ENCODE results near the gene CEP192.
"Not testable (repeated sequence)": the region's sequence is repeated elsewhere in the genome, so short reads cannot be mapped to it uniquely, and the experiment has no call there.

CEP192 gene

DNA sequence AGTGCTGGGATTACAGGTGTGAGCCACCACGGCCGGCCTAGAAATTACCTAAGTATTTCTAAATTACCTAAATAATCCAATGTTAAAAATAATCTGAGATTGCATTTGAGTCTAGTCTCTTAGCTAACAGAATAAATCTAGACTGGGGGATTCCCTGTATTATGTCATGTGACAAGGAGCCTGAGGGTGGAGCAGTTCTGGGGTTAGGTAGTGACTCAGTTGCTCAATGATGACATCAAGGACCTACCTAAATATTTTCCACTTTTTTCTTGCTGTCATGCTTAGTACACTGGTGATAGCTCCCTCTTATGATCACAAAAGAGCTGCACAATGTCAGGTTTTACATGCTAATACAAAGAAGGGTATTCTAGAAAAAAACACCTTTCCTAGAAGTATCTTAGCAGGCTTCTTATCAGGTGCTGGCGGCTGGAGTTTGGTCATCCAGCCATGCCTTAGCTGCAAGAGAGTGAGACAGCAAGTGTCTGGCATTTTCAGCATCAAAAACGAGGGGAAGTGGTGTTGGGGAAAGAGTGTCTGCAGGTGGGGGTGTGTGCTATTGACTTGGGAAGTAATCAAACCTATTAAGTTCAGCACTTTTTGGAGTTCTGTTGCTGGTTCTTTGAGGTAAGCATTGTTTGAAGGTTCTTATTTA, 17.5 kb upstream of the CEP192 start:
- H3K27ac Mint-ChIP-seq: no peak overlapping the region
- no peaks in the 10 kb centered on the region for H3K9me3 Mint-ChIP-seq
- no peaks in the 10 kb centered on the region for H3K27me3 Mint-ChIP-seq (ENCODE audit: low read depth)
- DNase-seq (ENCODE audit: low spot score): no peak
- peaks cover 40% of the 10 kb centered on the region for H3K36me3 Mint-ChIP-seq (ENCODE audit: low read depth)
- H3K4me1 Mint-ChIP-seq (ENCODE audit: low read depth): peaks cover 3% of the 10 kb centered on the region
- no peak overlapping the region for H3K4me3 Mint-ChIP-seq

DNA sequence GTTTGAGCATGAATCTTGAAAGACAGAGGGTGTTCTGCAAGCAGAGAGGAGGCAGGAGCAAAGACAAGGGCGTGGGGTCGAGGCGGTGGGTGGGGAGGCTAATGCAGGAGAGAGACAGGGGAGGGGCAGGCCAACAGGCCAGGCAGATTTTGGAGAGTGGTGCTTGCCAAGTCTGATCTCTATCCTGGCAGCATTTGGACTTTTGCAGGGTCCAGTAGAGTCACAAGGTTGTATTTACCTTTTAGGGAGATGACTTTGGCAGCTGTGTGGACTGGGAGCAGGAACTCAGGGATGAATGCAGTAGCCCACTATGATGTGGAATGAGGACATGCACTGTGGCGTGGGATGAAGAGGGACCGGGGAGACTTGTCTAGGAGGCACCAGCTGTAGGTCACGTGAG, 15.7 kb upstream of the CEP192 start:
- no peaks in the 10 kb centered on the region for H3K9me3 Mint-ChIP-seq
- H3K4me3 Mint-ChIP-seq: no peak overlapping the region
- H3K27ac Mint-ChIP-seq: no peak overlapping the region
- DNase-seq (ENCODE audit: low spot score): no peak
- H3K36me3 Mint-ChIP-seq (ENCODE audit: low read depth): peaks cover 35% of the 10 kb centered on the region
- no peaks in the 10 kb centered on the region for H3K27me3 Mint-ChIP-seq (ENCODE audit: low read depth)
- H3K4me1 Mint-ChIP-seq (ENCODE audit: low read depth): no peaks in the 10 kb centered on the region

DNA sequence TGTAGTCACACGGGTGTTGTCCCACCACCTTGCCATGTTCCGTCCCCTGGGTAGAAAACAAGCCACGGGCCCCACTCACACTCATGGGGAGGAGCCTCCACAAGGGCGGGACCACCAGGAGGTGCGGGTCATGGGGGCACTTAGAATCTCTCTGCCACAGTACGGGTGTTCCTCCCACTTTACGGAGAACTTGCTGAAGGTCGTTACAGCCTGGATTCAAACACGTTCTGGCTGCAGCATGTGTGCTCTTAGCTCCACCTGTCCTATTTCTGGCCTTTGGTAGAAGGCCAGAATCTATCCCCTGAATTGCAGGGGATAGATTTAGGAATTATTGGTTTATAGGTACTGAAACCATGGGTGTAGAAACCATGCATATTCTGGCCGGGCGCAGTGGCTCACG, 14.9 kb upstream of the CEP192 start:
- H3K27ac Mint-ChIP-seq: no peak overlapping the region
- no peaks in the 10 kb centered on the region for H3K9me3 Mint-ChIP-seq
- no peaks in the 10 kb centered on the region for H3K27me3 Mint-ChIP-seq (ENCODE audit: low read depth)
- peaks cover 31% of the 10 kb centered on the region for H3K36me3 Mint-ChIP-seq (ENCODE audit: low read depth)
- H3K4me1 Mint-ChIP-seq (ENCODE audit: low read depth): no peaks in the 10 kb centered on the region
- no peak for DNase-seq (ENCODE audit: low spot score)
- H3K4me3 Mint-ChIP-seq: no peak overlapping the region

DNA sequence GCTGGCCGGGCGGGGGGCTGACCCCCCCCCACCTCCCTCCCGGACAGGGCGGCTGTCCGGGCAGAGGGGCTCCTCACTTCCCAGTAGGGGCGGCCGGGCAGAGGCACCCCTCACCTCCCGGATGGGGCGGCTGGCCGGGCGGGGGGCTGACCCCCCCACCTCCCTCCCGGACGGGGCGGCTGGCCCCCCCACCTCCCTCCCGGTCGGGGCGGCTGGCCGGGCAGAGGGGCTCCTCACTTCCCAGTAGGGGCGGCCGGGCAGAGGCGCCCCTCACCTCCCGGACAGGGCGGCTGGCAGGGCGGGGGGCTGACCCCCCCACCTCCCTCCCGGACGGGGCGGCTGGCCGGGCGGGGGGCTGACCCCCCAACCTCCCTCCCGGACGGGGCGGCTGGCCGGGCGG, 11.1 kb upstream of the CEP192 start:
- not testable (repeated sequence) for DNase-seq (ENCODE audit: low spot score); H3K27ac Mint-ChIP-seq; H3K4me3 Mint-ChIP-seq; H3K27me3 Mint-ChIP-seq (ENCODE audit: low read depth); H3K4me1 Mint-ChIP-seq (ENCODE audit: low read depth); H3K9me3 Mint-ChIP-seq
- H3K36me3 Mint-ChIP-seq (ENCODE audit: low read depth): peaks cover 28% of the 10 kb centered on the region

DNA sequence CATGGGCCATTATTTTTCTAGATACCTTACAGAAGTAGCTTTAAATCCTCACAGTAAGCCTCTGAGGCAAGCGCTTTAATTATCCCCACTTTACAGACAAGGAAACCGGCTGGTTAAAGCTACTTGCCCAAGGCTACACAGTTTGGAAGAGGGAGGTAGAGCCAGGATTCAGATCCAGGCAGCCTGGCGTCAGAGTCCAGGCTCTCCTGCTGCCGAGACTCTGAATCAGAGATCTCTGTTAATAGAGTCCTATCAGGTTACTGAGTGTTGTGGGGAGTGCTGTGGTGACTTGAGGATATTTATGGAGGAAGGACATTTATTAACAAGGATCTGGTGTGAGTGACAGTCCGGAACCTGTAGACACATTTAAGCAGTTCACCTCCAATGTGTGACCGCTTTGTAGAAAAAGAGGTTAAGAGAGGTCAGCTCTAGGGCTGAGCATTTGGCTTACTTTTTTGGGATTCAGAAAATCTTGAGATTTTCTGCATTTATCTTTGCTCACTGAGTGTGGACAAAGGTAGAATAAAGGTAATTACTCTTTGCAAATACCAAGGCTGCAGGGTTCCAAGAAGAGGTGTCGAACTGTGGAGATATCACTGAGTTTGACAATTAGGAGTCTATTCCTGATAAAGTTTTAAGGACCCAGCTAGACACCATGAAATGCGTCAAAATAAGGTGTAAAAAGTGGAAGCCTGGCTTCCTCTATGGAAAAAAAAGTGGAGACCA, 1.6 kb upstream of the CEP192 start:
- Mint-ChIP-seq H3K4me3 (peak overlapping the region; percentile 98), H3K36me3 (ENCODE audit: low read depth) (peaks cover 20% of the 10 kb centered on the region), H3K4me1 (ENCODE audit: low read depth) (peaks cover 26% of the 10 kb centered on the region), H3K27ac (peak overlapping the region; percentile 91), H3K9me3 (no peaks in the 10 kb centered on the region), H3K27me3 (ENCODE audit: low read depth) (no peaks in the 10 kb centered on the region)
- DNase-seq (ENCODE audit: low spot score): no peak

DNA sequence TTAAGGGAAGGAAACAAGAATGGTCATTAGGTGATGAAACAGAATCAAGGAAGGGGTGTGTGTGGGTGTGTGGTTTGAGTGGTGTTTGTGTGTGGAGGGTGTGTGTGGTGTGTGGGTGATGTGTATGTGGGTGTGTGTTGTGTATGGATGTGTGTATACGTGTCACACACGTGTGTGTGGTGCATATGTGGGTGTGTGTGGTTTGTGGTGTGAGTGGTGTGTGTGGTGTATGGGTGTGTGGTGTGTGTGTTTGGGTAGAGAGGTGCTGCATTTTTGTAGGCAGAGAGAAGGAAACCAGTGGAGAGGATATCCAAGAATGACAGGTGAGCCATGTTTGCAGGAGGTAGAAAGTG, 1.1 kb upstream of the CEP192 start:
- Mint-ChIP-seq H3K27ac (peak overlapping the region; percentile 91), H3K4me1 (ENCODE audit: low read depth) (peaks cover 26% of the 10 kb centered on the region), H3K4me3 (peak overlapping the region; percentile 98), H3K36me3 (ENCODE audit: low read depth) (peaks cover 18% of the 10 kb centered on the region), H3K9me3 (no peaks in the 10 kb centered on the region), H3K27me3 (ENCODE audit: low read depth) (no peaks in the 10 kb centered on the region)
- peak; percentile 67 for DNase-seq (ENCODE audit: low spot score)

DNA sequence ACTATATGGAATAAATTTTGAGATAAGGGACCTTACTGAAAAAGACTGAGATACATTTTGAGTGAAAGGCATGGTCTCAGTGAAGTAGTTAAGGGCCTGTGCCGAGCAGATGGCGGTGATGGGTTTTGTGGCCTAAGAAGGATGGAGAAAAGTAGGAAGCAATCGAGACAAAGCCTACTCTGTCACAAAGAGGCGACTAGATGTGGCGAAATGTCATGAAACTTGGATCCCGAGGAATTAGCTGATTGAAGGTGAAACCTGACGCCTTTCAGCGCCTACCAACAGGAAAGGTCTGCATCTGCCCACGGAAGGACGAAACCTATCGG, 558 bp upstream of the CEP192 start:
- peaks cover 15% of the 10 kb centered on the region for H3K36me3 Mint-ChIP-seq (ENCODE audit: low read depth)
- no peak for DNase-seq (ENCODE audit: low spot score)
- H3K27me3 Mint-ChIP-seq (ENCODE audit: low read depth): no peaks in the 10 kb centered on the region

DNA sequence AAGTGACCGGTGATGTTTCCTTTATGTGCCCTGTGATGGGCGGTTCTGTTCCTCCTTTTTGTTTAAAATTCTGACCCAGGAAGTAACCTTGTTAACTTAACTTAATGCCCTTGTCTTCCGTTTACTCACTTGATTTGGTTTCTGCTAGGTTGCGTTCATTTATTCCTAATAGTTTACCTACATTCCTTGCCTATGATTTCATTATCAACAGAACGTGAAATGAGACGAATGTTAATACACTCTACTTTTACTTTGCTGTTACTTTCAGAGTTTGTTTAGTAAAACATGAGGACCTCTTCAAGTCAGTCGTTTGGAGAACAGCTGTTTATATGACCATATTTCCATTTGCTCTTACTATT, 638 bp downstream of the CEP192 start:
- no peaks in the 10 kb centered on the region for H3K27me3 Mint-ChIP-seq (ENCODE audit: low read depth)
- peak overlapping the region; percentile 98 for H3K4me3 Mint-ChIP-seq
- no peaks in the 10 kb centered on the region for H3K9me3 Mint-ChIP-seq
- peaks cover 13% of the 10 kb centered on the region for H3K36me3 Mint-ChIP-seq (ENCODE audit: low read depth)
- H3K27ac Mint-ChIP-seq: peak overlapping the region; percentile 91
- H3K4me1 Mint-ChIP-seq (ENCODE audit: low read depth): peaks cover 26% of the 10 kb centered on the region
- DNase-seq (ENCODE audit: low spot score): no peak

More for the DNA sequence above, 558 bp upstream of the CEP192 start:
- no peaks in the 10 kb centered on the region for H3K9me3 Mint-ChIP-seq
- peak overlapping the region; percentile 91 for H3K27ac Mint-ChIP-seq
- H3K4me1 Mint-ChIP-seq (ENCODE audit: low read depth): peaks cover 26% of the 10 kb centered on the region
- H3K4me3 Mint-ChIP-seq: peak overlapping the region; percentile 98

DNA sequence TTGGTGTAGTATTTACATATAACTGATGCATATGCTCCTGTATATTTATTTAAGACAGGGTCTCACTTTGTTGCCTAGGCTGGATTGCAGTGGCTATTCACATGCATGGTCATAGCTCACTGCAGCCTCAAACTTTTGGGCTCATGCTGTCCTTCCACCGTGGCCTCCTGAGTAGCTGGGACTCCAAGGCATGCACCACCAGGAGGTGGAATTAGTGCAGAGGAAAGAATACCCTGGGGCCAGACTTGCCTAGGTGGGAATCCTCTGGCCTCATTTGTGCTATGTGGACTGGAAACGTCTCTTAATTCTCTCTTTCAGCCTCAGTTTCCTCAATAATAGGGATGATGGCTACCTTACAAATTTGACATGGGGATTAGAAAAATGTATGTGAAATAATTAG, 2.3 kb downstream of the CEP192 start:
- Mint-ChIP-seq H3K27ac (no peak overlapping the region), H3K9me3 (no peaks in the 10 kb centered on the region), H3K4me1 (ENCODE audit: low read depth) (peaks cover 30% of the 10 kb centered on the region), H3K4me3 (peak overlapping the region; percentile 98), H3K27me3 (ENCODE audit: low read depth) (no peaks in the 10 kb centered on the region), H3K36me3 (ENCODE audit: low read depth) (peaks cover 10% of the 10 kb centered on the region)
- no peak for DNase-seq (ENCODE audit: low spot score)

DNA sequence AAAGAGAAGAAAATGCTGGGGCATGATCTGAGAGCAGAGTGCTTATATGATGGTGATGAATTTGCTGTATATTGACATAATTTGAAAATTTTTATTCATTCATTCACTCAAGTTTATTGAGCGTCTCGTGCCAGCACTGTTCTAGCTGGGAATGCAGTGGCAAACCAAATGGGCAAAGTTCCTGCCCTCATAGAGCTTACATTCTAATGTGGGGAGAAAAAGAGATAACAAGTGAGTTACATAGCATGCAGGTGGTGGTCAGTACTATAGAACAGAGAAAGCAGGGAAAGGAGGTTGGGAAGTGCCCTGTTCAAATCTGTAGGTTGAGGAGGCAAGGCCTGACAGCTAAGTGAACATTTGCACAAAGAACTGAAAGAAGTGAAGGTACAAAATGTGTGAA, 4.3 kb downstream of the CEP192 start:
- H3K9me3 Mint-ChIP-seq: no peaks in the 10 kb centered on the region
- peaks cover 19% of the 10 kb centered on the region for H3K36me3 Mint-ChIP-seq (ENCODE audit: low read depth)
- H3K4me3 Mint-ChIP-seq: no peak overlapping the region
- H3K4me1 Mint-ChIP-seq (ENCODE audit: low read depth): peaks cover 34% of the 10 kb centered on the region
- no peaks in the 10 kb centered on the region for H3K27me3 Mint-ChIP-seq (ENCODE audit: low read depth)
- no peak for DNase-seq (ENCODE audit: low spot score)
- H3K27ac Mint-ChIP-seq: no peak overlapping the region

DNA sequence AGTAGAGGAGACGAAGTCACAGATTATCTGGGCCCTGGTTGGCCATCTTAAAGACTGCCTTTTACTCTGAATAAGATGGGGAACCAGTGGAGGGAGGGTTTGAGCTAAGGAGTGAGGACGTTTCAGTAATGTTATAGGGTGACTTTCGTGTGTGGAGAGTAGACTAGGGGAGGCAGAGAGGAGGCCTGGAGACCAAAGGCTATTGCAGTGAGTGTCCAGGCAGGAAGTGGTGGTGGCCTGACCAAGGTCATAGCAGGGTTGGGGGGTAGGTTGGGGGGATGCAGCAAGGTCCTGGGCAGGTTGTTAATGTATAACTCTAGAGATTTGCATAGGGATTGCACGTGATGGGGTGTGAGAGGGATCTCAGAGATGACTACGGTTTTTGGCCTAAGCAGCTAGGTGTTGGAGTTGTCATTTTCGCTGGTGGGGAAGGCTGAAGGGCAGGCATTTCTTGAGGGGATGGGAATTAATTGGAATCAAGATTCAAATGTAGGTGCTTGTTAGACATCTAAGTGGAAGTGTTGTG, 4.9 kb downstream of the CEP192 start:
- no peaks in the 10 kb centered on the region for H3K9me3 Mint-ChIP-seq
- no peak overlapping the region for H3K27ac Mint-ChIP-seq
- H3K4me3 Mint-ChIP-seq: no peak overlapping the region
- H3K36me3 Mint-ChIP-seq (ENCODE audit: low read depth): peaks cover 20% of the 10 kb centered on the region
- DNase-seq (ENCODE audit: low spot score): no peak
- H3K27me3 Mint-ChIP-seq (ENCODE audit: low read depth): no peaks in the 10 kb centered on the region
- H3K4me1 Mint-ChIP-seq (ENCODE audit: low read depth): peaks cover 34% of the 10 kb centered on the region

DNA sequence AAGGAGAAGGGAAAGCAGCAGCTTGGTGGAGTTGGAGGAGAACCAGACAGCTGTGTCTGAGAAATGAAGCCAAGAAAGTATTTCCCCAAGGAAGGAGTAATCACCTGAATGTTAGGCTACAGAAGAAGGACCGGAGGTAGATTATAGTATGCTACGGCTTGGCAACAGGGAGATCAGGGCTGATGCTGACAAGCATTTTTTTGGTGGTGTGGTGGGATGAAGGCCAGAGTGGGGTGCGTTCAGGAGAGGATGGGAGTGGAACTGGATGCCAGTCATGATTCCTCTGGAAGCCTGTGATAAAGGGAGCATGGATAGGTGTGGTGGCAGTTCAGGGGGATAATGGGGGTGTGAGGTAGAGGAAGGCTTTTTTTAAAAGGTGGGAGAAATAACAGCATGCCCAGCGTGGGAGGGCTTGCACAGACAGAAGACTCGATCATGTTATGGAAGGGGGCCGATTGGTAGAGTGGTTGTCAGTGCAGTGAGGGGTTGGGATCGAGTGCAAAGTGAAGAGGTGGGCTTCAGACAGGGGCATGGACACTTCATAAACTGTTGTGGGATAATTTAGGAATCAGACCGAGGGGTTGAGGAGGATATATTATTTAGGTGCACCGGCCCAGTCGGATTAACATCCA, 5.6 kb downstream of the CEP192 start:
- no peaks in the 10 kb centered on the region for H3K9me3 Mint-ChIP-seq
- H3K27ac Mint-ChIP-seq: no peak overlapping the region
- peaks cover 35% of the 10 kb centered on the region for H3K4me1 Mint-ChIP-seq (ENCODE audit: low read depth)
- H3K36me3 Mint-ChIP-seq (ENCODE audit: low read depth): peaks cover 17% of the 10 kb centered on the region
- no peaks in the 10 kb centered on the region for H3K27me3 Mint-ChIP-seq (ENCODE audit: low read depth)
- no peak overlapping the region for H3K4me3 Mint-ChIP-seq
- DNase-seq (ENCODE audit: low spot score): no peak

DNA sequence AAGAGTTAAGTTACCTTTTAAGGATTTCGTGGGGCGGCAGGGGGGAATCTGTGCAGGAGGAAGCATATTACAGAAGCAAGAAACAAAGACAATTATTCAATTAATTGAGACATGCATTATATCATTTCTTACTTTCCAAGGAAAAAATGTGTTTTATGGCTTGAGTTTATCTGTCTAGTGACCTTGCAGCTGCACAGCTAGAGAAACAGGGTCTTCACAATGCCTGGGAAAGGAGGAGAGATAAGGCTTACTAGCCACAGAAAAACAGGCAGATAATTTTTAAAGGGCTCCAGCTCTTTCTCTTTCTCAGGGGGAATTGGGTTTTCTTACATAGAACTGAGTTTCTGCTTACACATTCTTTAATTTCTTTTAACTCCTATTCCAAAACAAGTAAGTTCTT, 6.2 kb downstream of the CEP192 start:
- H3K4me3 Mint-ChIP-seq; H3K27ac Mint-ChIP-seq; H3K27me3 Mint-ChIP-seq (ENCODE audit: low read depth); DNase-seq (ENCODE audit: low spot score); H3K9me3 Mint-ChIP-seq: not testable (repeated sequence)
- H3K4me1 Mint-ChIP-seq (ENCODE audit: low read depth): peaks cover 32% of the 10 kb centered on the region
- peaks cover 14% of the 10 kb centered on the region for H3K36me3 Mint-ChIP-seq (ENCODE audit: low read depth)

DNA sequence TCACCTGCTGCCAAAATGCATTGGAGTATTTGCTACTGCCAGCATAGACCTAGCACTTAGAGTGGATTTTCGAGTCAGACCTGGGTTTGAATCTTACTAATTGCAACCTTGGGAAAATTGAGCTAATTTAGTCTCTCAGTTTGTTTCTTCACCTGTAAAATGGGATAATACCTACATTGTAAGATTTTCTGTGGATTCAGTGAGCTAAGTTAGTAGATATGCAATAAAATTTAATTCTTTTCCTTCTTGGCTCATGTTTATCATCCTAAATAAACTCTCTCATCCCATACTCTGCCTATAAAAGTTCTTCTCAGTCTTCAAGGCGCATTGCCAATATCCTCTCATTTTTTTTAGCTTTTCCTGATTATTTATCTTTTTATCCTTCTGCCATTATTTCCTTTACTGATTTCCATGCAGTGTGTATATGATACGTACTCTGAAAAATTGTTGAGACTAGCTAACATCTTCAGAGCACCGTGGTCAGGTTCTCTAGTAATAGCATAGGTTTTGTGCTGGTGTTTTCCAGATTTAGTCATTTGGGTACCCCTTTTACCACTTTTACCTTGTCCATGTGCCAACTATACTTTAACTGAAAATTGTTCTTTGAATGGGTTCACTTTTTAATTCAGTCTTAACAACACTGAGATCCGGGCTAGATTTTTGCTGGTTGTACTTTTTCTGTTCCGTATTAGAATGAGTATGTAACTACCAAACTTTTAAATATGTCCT, 7.3 kb downstream of the CEP192 start:
- Mint-ChIP-seq H3K9me3 (no peaks in the 10 kb centered on the region), H3K4me1 (ENCODE audit: low read depth) (peaks cover 21% of the 10 kb centered on the region), H3K27me3 (ENCODE audit: low read depth) (no peaks in the 10 kb centered on the region), H3K4me3 (peak overlapping the region; percentile 34), H3K27ac (peak overlapping the region; percentile 41), H3K36me3 (ENCODE audit: low read depth) (peaks cover 10% of the 10 kb centered on the region)
- DNase-seq (ENCODE audit: low spot score): no peak
